Urinary bladder (tissue), 4 donors: ENCODE data around the gene LTA4H. TPM values are rescaled to one million over a fixed set of nuclear protein-coding genes. Genes with fewer than 3 reads are reported as not detected.

Experiments used
- DNase-seq: peaks from one replicate; pipeline ENCODE4 v3.0.0-alpha.2; 2015; ENCODE audit errors: extremely low spot score
- H3K27ac ChIP-seq: one replicate; pipeline ENCODE4 v1.5.1; 2013; ENCODE audit warnings: low read depth, mild to moderate bottlenecking, moderate library complexity
- H3K36me3 ChIP-seq: one replicate; pipeline ENCODE4 v1.6.1; 2013; ENCODE audit warnings: mild to moderate bottlenecking, moderate library complexity; ENCODE audit not compliant: insufficient read depth
- H3K4me1 ChIP-seq: one replicate; pipeline ENCODE4 v1.6.1; 2013; ENCODE audit warnings: mild to moderate bottlenecking, moderate library complexity; ENCODE audit not compliant: insufficient read depth
- H3K4me3 ChIP-seq: one replicate; pipeline ENCODE4 v1.5.1; 2013; ENCODE audit warnings: low read depth, low read length
- WGBS: extraction: QIAGEN DNeasy Blood & Tissue Kit; methylation state at CpG from one replicate; pipeline ENCODE4 v1.1.7; 2013; 5-methylcytosine and 5-hydroxymethylcytosine counted together
- polyA plus RNA-seq: library from polyadenylated mRNA; stranded (reverse); fragments of 200-250 nt; gene quantifications from one replicate; pipeline ENCODE4 v1.2.3, GENCODE V29; 2013
- total RNA-seq: library from RNA; depleted of rRNA; stranded (reverse); fragments of >200 nt; gene quantifications from one replicate; pipeline ENCODE4 v1.2.3, GENCODE V29; 2014
- donor health status: healthy with polysubstance abuse.
- donor health status: healthy.

LTA4H gene
- total and polyA plus RNA-seq, 2 donors: 55.3 to 79.3 TPM

DNA sequence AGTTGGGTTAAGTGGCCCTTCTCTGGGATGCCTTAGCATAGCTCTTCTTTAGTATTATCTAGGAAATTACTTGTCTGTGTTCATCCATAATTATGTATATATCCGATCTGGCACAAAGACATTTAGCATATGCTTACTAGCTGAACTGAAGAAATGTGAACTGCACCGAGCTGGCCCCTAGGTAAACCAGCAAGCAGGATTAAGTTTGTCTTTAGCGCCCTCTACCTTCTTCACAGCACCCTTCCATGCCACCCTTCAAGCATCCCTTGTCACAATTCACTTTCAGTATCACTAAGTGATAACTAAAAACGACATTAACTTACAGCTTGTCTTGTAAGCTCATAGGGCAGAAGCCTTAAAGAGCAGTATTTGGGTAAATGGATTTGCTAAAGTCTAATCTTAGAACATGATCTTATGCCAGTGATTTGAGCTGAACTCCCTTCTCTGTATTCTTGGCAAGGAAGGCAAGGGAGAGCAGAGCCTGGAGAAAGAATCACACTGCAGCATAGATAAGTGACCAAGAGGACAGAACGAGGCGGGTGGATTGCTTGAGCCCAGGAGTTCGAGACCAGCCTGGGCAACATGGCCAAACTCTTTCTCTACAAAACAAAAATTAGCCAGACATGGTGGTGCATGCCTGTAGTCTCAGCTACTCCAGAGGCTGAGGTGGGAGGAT, 36.6 kb downstream of the LTA4H start:
- peak; percentile 18 for DNase-seq
- Histone ChIP-seq H3K4me3 (no peak overlapping the region), H3K4me1 (no peaks in the 10 kb centered on the region), H3K27ac (no peak overlapping the region), H3K36me3 (no peaks in the 10 kb centered on the region)
- 20% methylated on average over 7 of the region's 7 CpGs for WGBS

DNA sequence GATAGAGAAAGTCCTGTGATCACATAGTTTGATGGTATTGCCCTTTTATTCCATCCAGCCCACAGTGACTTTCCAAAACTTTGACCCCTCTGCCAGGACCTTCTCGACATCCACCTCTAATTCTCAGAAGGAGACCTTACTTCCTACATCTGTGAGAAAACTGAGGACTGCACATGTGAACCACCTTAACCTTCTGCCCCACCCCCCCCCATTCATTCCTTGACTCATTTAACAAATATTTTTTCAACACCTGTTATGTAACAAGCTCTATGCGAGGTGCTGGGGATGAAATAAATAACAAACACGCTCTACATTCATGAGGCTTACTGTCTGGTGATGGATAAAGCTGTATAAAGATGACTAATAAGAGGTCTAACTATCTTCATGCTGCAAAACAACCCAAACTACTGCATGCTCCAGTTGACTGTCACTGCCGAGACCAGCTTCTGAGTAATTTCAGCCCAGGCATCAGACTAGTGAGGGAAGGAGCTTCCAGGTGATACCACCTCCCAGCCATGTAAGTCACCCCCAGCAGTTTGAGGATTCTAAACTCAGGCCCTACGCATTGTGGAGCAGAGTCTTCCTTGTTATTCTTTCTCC, 37.4 kb downstream of the LTA4H start:
- no peak for DNase-seq

DNA sequence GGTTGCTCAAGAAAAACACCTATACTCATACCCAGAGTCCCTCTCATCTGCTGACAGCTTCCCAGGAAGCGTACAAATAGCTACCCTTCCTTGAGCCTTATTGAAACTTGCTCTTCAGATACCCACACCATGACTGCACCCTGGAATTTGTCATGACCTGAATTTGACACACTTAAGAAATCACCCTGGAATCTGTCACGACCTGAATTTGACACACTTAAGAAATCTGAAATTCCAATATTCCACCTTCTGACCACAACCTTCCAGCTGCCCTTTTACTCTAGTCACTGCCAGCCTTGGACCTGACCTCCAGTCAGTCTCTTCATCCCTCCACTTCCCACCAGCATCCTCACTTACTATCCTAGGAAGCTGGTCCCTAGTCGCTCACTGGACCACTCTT, 38.1 kb downstream of the LTA4H start:
- WGBS: 89% methylated on average over 3 of the region's 3 CpGs
- H3K4me1 ChIP-seq: no peaks in the 10 kb centered on the region
- no peaks in the 10 kb centered on the region for H3K36me3 ChIP-seq
- no peak overlapping the region for H3K4me3 ChIP-seq
- no peak overlapping the region for H3K27ac ChIP-seq
- DNase-seq: no peak

More for the DNA sequence above, 37.4 kb downstream of the LTA4H start:
- WGBS: 90% methylated on average over 5 of the region's 5 CpGs
- H3K27ac ChIP-seq: no peak overlapping the region
- H3K4me1 ChIP-seq: no peaks in the 10 kb centered on the region
- H3K36me3 ChIP-seq: no peaks in the 10 kb centered on the region
- H3K4me3 ChIP-seq: no peak overlapping the region

DNA sequence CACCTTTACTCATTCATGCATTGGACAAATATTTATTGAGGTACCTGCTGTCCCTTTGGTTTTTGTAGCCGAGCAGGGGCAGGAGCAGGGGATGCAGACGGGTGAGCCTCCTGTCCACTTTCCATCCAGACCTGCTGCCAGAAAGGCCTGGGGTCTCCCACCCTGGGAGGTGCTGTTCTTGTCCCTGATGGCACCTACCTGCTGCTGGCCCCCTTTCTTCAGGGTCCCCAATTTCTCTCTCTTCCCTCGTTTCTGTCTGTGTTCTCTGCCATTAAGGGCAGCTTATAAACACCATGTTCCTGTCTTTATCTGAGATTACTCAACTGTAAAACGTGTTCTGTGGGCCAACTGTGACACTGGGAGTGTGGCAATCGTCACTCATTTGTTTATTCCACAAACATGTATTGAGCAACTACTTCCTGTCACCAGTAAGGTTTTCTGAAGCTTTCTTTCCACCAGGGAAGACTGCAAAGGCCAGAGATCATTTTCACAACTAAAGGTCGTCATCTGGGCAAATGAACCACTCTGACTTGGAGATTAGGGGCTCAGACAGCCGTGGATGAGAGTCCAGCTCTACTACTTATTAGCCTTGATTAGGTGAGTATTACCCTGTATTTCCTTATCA, 39.2 kb downstream of the LTA4H start, which contains the start of gene HAL:
Gene HAL, minus strand, starts transcription at position 311 of the 625 bp plus-strand sequence. CDS start 434 bp downstream, outside the sequence.
- H3K4me3 ChIP-seq: no peak within 1 kb of the TSS
- no peaks in the 10 kb centered on the region for H3K4me1 ChIP-seq
- no peaks in the 10 kb centered on the region for H3K36me3 ChIP-seq
- no peak for DNase-seq
- WGBS: 71% methylated on average over 7 of the region's 7 CpGs
- H3K27ac ChIP-seq: no peak within 1 kb of the TSS

DNA sequence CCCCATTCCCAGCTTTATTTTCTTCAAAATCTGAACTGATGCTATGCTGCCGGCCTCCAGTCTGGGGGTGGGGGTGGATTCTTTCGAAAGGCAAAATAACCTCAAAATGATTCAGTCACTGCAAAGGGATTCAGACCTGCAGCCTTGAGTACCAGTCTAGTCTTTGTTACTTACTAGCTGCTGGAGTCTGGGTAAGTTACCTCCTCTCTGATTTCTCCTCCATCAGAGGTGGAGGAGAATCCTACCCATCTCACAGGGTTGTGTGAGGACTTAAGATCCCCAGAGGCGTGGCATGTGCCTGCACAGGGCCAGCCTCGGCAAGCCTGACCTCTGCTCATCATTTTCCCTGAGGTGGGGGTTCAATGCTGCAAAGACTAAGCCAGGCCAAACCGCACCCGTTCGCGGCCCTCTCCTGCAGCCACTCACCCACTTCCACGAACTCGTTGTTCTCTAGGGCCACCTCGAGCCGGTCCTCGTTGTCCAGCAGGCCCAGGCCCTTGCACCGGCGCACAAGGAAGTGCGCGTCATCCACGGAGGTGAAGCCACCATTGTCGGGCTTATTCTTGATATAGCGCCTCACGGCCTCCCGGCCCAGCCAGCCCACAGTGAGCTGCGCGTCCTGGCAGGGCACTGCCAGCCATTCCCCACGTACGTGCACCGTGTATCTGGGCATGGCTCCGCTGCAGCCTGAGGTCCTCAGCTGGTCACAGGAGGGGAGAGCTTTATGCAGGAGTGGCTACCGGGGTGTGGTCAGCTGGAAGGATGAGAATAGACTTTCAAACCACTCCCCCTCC, 40.0 kb downstream of the LTA4H start:
- Histone ChIP-seq H3K27ac (no peak overlapping the region), H3K4me3 (no peak overlapping the region), H3K36me3 (no peaks in the 10 kb centered on the region), H3K4me1 (no peaks in the 10 kb centered on the region)
- 93% methylated on average over 29 of the region's 29 CpGs for WGBS
- no peak for DNase-seq

DNA sequence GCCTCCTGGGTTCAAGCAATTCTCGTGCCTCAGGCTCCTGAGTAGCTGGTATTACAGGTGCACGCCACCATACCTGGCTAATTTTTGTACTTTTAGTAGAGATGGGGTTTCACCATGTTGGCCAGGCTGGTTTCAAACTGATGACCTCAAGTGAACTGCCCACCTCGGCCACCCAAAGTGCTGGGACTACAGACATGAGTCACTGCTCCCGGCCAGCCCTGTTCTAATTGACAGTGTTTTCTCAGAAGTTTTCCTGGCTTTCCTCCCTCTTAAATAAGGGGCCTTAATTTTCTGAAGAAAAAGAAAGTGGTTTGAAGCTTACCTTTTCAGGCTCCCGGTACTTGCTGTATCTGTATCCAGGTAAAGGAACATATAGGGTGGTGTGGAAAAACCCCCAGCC, 40.9 kb downstream of the LTA4H start:
- WGBS: 89% methylated on average over 5 of the region's 5 CpGs

DNA sequence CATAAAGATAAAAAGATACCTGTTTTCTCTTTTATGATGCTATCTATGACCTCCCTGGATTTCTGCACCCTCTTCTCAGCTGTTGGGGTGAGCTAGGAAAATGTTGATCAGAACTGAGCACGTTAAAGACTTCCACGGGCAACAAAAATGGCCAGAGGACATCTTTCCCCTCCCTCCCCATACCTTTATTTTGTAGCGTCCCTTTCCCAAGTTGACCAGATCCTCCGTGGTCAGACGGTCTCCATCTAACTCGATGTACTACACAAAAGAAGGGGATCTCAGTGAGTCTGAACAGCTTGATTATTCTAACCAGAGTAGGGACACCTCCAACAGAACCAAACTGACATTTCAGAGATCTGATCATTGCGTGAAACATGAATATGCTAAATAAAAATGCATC, 41.5 kb downstream of the LTA4H start:
- DNase-seq: no peak
- no peak overlapping the region for H3K27ac ChIP-seq
- H3K36me3 ChIP-seq: no peaks in the 10 kb centered on the region
- no peaks in the 10 kb centered on the region for H3K4me1 ChIP-seq
- WGBS: 82% methylated on average over 7 of the region's 7 CpGs
- H3K4me3 ChIP-seq: no peak overlapping the region

More for the DNA sequence above, 40.9 kb downstream of the LTA4H start:
- DNase-seq: no peak
- no peaks in the 10 kb centered on the region for H3K36me3 ChIP-seq
- no peaks in the 10 kb centered on the region for H3K4me1 ChIP-seq
- no peak overlapping the region for H3K4me3 ChIP-seq
- H3K27ac ChIP-seq: no peak overlapping the region

DNA sequence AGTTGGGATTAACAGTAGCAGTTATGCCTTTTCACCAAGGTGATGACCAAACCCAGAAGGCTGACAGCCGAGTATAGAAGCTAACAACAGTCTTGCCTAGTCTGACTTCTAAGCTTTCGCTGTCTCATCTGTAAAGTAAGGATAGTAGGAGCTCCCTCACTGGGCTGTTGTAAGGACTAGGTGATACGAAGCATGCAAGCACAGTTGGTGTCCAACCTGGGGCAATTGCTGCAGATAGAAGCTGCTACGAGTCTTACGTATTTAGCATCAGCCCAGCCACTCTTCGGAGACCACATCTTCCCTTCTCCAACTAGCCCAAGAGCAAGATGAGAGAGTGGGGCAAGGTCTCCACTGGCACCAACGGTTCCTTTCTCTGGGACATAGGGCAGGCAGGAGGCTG, 45.3 kb downstream of the LTA4H start:
- WGBS: 81% methylated on average over 7 of the region's 7 CpGs
- DNase-seq: no peak

DNA sequence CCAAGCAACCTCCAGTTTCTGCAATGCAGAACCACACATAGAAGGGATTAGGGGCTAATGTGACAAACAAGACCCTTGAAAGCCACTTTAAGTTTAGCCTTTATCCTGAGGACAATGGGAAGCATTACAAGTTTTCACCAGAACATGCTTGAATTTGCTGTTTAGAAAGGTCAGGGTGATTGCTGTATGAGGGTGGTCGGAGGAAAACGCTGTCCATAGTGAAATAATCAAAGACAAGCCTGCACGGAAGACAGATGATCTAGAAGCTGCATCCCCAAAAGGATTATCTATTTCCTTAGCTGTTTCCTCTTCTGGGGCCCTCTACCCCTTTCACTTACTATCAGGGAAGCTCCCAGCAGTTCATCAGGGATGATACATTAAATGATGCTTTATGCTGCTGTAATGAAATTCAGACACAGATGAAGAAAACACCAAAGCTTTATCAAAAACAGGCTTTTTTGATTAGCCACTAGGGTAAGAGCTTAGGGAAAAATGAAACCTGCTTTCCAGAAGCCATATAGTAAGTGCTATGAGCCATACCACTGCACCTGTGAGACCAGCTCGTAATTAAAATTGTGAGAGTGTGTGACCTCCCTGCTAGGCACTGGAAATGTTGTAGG, 45.8 kb downstream of the LTA4H start:
- Histone ChIP-seq H3K27ac (no peak overlapping the region), H3K36me3 (no peaks in the 10 kb centered on the region), H3K4me1 (peaks cover 1% of the 10 kb centered on the region), H3K4me3 (no peak overlapping the region)
- WGBS: 36% methylated on average over 4 of the region's 4 CpGs
- DNase-seq: no peak

More for the DNA sequence above, 45.3 kb downstream of the LTA4H start:
- peaks cover 1% of the 10 kb centered on the region for H3K4me1 ChIP-seq
- H3K27ac ChIP-seq: no peak overlapping the region
- H3K4me3 ChIP-seq: no peak overlapping the region
- H3K36me3 ChIP-seq: no peaks in the 10 kb centered on the region

DNA sequence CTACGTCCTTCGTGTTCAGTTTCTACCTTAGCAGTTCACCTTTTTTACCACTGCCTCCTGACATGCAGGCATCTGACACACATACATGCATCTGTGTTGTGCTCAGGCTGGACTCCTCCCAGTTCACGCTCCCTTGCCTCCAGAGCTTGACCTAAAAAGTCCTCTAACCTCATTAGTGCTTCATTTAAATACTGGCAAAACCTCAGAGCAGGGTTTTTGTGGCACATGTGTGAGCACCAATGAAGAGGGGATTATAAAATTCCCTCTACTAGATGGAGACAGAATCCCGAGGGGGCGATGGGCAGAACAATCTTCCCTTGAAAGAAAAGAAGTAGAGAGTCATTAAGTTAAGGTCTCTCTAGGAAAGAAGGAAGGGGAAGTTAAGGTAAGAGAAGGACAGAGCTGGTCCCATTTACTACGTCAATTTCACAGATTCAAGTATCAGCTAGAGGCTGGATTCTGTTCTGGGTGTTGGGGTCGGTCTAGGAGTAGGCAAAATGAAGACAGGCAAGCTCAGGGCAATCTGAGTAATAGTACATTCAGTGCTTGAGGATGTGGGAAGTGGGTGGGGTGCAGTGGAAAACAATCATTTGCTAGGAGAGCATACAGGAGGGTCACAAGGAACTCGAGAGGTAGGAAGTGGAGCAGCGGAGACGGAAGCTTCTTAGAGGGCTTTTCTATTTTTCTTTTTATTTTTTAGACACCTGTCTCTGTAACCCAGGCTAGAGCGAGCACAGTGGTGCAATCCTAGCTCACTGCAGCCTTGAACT, 46.7 kb downstream of the LTA4H start:
- H3K4me3 ChIP-seq: no peak overlapping the region
- no peak for DNase-seq
- no peak overlapping the region for H3K27ac ChIP-seq
- H3K36me3 ChIP-seq: no peaks in the 10 kb centered on the region
- H3K4me1 ChIP-seq: peaks cover 1% of the 10 kb centered on the region
- 81% methylated on average over 11 of the region's 11 CpGs for WGBS

DNA sequence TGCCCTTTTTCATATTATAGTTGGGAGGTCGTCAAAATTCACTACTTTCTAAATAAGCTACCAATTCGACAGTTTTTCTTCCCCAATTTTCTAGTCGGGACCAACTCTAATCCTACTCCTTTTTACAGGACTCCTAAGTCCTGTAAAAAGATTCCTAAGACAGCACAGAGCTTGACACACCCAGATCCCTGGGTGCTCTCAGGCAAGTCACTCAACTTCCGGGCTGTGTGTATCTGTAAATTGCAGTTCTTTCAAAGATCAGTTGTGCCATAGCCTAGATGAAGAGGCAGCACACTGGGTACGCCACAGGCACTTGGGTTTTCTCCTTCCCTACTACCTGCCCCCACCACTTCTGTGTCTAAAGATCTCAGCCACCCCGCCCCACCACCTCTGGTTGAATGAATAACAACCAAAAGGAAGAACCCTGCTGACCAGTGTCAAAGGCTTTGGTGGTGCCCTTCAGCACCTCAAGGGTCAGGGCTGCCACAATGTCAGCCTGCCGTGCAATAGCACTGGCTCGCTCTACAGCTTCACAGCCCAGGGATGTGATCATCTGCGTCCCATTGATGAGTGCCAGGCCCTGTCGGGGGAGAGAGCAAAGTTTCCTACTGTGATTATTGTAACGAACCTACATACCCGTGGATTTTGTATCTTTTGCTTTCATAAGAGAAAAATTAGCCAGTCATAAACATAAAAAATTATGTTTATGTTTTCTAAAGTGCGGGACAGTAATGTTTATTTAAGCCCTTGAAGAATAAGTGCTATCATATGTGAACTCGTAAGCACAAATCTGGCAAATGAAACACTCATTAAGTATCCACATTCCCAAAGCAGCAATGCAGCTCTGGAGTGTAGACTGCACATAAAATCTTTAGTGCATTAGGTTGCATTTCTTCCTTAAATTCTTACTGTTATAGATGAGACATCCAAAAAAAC, 48.5 kb downstream of the LTA4H start:
- no peak overlapping the region for H3K4me3 ChIP-seq
- 55% methylated on average over 14 of the region's 14 CpGs for WGBS
- H3K36me3 ChIP-seq: no peaks in the 10 kb centered on the region
- no peak for DNase-seq
- H3K4me1 ChIP-seq: peaks cover 1% of the 10 kb centered on the region
- H3K27ac ChIP-seq: no peak overlapping the region

DNA sequence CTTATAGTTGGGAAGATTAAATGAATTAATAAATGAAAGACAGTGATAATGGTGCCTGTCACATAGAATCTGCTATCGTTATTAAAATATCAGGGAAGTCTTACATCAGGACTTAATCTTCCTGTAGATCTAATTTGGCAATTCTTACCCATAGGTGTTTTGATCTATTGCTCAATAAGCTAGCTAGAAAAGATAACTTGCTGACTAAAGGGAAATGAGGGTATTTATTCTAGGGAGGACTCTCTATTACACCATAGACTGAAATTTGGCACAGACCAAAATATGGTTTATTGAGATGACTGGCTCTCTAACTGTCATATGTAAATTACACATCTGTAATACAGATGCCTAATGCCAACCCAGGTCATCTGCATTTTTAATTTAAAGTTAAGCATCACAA, 50.7 kb downstream of the LTA4H start:
- DNase-seq: no peak

More for the DNA sequence above, 50.7 kb downstream of the LTA4H start:
- H3K4me3 ChIP-seq: no peak overlapping the region
- H3K36me3 ChIP-seq: no peaks in the 10 kb centered on the region
- H3K27ac ChIP-seq: no peak overlapping the region
- 95% methylated on average over 1 of the region's 1 CpG for WGBS
- H3K4me1 ChIP-seq: peaks cover 1% of the 10 kb centered on the region
